CD14-positive monocyte (primary cell): ENCODE results near the gene SLIT3. TPM values are rescaled to one million over a fixed set of nuclear protein-coding genes. Genes with fewer than 3 reads are reported as not detected.

Experiments
- DNase-seq, 3 donors: peaks; one replicate each; pipeline ENCODE4 v3.0.0-alpha.2; 2011 to 2022
- H2AFZ ChIP-seq: 2 replicates; pipeline ENCODE4 v1.6.0; 2012; ENCODE audit warnings: mild to moderate bottlenecking, low read depth, low read length, inconsistent platforms; ENCODE audit not compliant: insufficient read depth, poor library complexity, severe bottlenecking
- H3K27ac ChIP-seq, 2 donors: 1 replicate in 1 of 2; 2 replicates in 1 of 2; pipeline ENCODE4 v1.5.1; 2012 to 2013; ENCODE audit warnings: low read length in 2 of 2, control low read depth in 1 of 2, inconsistent platforms in 1 of 2, low read depth in 1 of 2, mild to moderate bottlenecking in 1 of 2
- H3K27me3 ChIP-seq, 2 donors: one replicate each; pipeline versions ENCODE4 v1.6.0 to v1.6.1; 2011 to 2013; ENCODE audit warnings: low read length in 2 of 2; ENCODE audit not compliant: control insufficient read depth in 2 of 2, insufficient read depth in 2 of 2
- H3K36me3 ChIP-seq, 2 donors: replicated peaks in 1 of 2; 1 replicate in 1 of 2; 2 replicates in 1 of 2; pipeline versions ENCODE4 v1.5.1 to v1.6.1; 2012 to 2013; ENCODE audit warnings: low read length in 2 of 2, control low read depth in 1 of 2, inconsistent platforms in 1 of 2, mild to moderate bottlenecking in 1 of 2; ENCODE audit not compliant: insufficient read depth in 2 of 2, control insufficient read depth in 1 of 2
- H3K4me1 ChIP-seq, 2 donors: 1 replicate in 1 of 2; 2 replicates in 1 of 2; pipeline versions ENCODE4 v1.5.1 to v1.6.1; 2012 to 2013; ENCODE audit warnings: low read length in 2 of 2, control low read depth in 1 of 2, inconsistent platforms in 1 of 2, mild to moderate bottlenecking in 1 of 2, moderate library complexity in 1 of 2; ENCODE audit not compliant: insufficient read depth in 2 of 2, control insufficient read depth in 1 of 2
- H3K4me2 ChIP-seq: replicated peaks from 2 replicates; pipeline ENCODE3; 2012; ENCODE audit warnings: low read length, moderate library complexity, mild to moderate bottlenecking; ENCODE audit not compliant: poor library complexity, severe bottlenecking; ENCODE audit errors: extremely low read depth
- H3K4me3 ChIP-seq, 3 experiments: fragments of 200-600 bp in 1 of 3; sonication (generic) in 1 of 3; replicated peaks in 1 of 3; 1 replicate in 2 of 3; 2 replicates in 1 of 3; pipeline ENCODE4 v1.5.1; 2011 to 2013; ENCODE audit warnings: low read length in 3 of 3, mild to moderate bottlenecking in 3 of 3, control low read depth in 2 of 3, low read depth in 2 of 3, inconsistent platforms in 1 of 3, moderate library complexity in 1 of 3
- H3K79me2 ChIP-seq: 2 replicates; pipeline ENCODE4 v1.6.0; 2012; ENCODE audit warnings: mild to moderate bottlenecking, control low read depth, inconsistent platforms, low read length, moderate library complexity; ENCODE audit not compliant: insufficient read depth
- H3K9ac ChIP-seq: 2 replicates; pipeline ENCODE4 v1.6.0; 2017; ENCODE audit warnings: low read length, mild to moderate bottlenecking; ENCODE audit not compliant: insufficient read depth, poor library complexity, severe bottlenecking
- H3K9me3 ChIP-seq, 2 donors: replicated peaks in 1 of 2; 1 replicate in 1 of 2; 2 replicates in 1 of 2; pipeline versions ENCODE4 v1.5.1 to v1.6.1; 2012 to 2013; ENCODE audit warnings: low read length in 2 of 2, control low read depth in 1 of 2; ENCODE audit not compliant: control insufficient read depth in 1 of 2, insufficient read depth in 1 of 2
- H4K20me1 ChIP-seq: 2 replicates; pipeline ENCODE4 v1.6.0; 2012; ENCODE audit warnings: mild to moderate bottlenecking, low read length, control low read depth, moderate library complexity; ENCODE audit not compliant: insufficient read depth
- H3K27ac Mint-ChIP-seq, 7 donors: one replicate each; pipeline ENCODE4 v1.8.0; 2020; ENCODE audit warnings: mild to moderate bottlenecking in 7 of 7, mixed read lengths in 7 of 7, moderate library complexity in 6 of 7, inconsistent platforms in 2 of 7
- H3K27me3 Mint-ChIP-seq, 3 donors: one replicate each; pipeline ENCODE4 v1.8.0; 2021 to 2022; ENCODE audit warnings: low read depth in 3 of 3, mild to moderate bottlenecking in 3 of 3, mixed read lengths in 3 of 3, moderate library complexity in 3 of 3, inconsistent platforms in 1 of 3
- H3K36me3 Mint-ChIP-seq, 2 donors: one replicate each; pipeline ENCODE4 v1.8.0; 2020; ENCODE audit warnings: mixed read lengths in 2 of 2, inconsistent platforms in 1 of 2, mild to moderate bottlenecking in 1 of 2
- H3K4me1 Mint-ChIP-seq: one replicate; pipeline ENCODE4 v1.8.0; 2020; ENCODE audit warnings: mild to moderate bottlenecking, mixed read lengths
- H3K4me3 Mint-ChIP-seq, 2 donors: one replicate each; pipeline ENCODE4 v1.8.0; 2020; ENCODE audit warnings: mild to moderate bottlenecking in 2 of 2, mixed read lengths in 2 of 2, moderate library complexity in 1 of 2
- H3K9me3 Mint-ChIP-seq, 7 donors: one replicate each; pipeline ENCODE4 v1.8.0; 2020 to 2022; ENCODE audit warnings: mixed read lengths in 7 of 7, mild to moderate bottlenecking in 6 of 7, moderate library complexity in 6 of 7, inconsistent platforms in 2 of 7
- CTCF ChIP-seq: fragments of 200-600 bp; IDR thresholded peaks from one replicate; pipeline ENCODE4 v1.8.0; 2022; ENCODE audit warnings: antibody characterized with exemption, mild to moderate bottlenecking
- WGBS: methylation state at CpG from one replicate; pipeline ENCODE4 v1.1.5; 2013; ENCODE audit warnings: missing lambda C conversion rate; ENCODE audit not compliant: insufficient coverage; 5-methylcytosine and 5-hydroxymethylcytosine counted together
- intact Hi-C, 2 donors: fragments of 100-400 bp; cut with micrococcal nuclease; formaldehyde crosslinking; loops; one replicate each; pipeline versions ENCODE4 v1.15.0 to v1.15.1; 2023
- polyA plus RNA-seq, 3 donors: library from polyadenylated mRNA; depleted of rRNA in 1 of 3; unstranded in 2 of 3; stranded (reverse) in 1 of 3; fragments of 300-500 nt in 2 of 3; fragments of >200 nt in 1 of 3; fragmentation: Illumina TruSeq in 2 of 3; gene quantifications; 1 replicate in 2 of 3; 2 replicates in 1 of 3; pipeline ENCODE4 v1.2.3, GENCODE V29; 2012 to 2021

The SLIT3 gene
- polyA plus RNA-seq, 3 donors = not detected

GRCh38 chr5:168679515-168679920 lies 621.4 kb downstream of the SLIT3 start:
- Histone ChIP-seq H3K4me3 (no peak overlapping the region), H3K4me1 (peaks cover 5 to 6% of the 10 kb centered on the region in 2 donors), H3K27me3 (no peaks in the 10 kb centered on the region), H4K20me1 (no peaks in the 10 kb centered on the region), H3K79me2 (no peaks in the 10 kb centered on the region), H2AFZ (no peak overlapping the region), H3K4me2 (no peak overlapping the region), H3K27ac (no peak overlapping the region), H3K9me3 (no peaks in the 10 kb centered on the region), H3K36me3 (no peaks in the 10 kb centered on the region), H3K9ac (no peak overlapping the region)
- H3K27me3 Mint-ChIP-seq = peaks cover 0 to 3% (median 0%) of the 10 kb centered on the region in 3 donors
- H3K4me1 Mint-ChIP-seq = peaks cover 6% of the 10 kb centered on the region
- no peaks in the 10 kb centered on the region for H3K36me3 Mint-ChIP-seq
- TF ChIP-seq CTCF = peak; percentile 89
- no CpG with 5 or more reads among the region's 9 CpGs for WGBS
- intact Hi-C loops = loop anchor here in 1 of 2 donors (5.0 kb wide), 1 partner anchor 623 kb away; the partner anchor contains the start of gene SLIT3
- H3K9me3 Mint-ChIP-seq = peaks cover 0 to 2% (median 0%) of the 10 kb centered on the region in 7 donors
- no peak overlapping the region for H3K4me3 Mint-ChIP-seq
- no peak overlapping the region for H3K27ac Mint-ChIP-seq
- DNase-seq = peak; percentile 22 to 43 (median 36)

GRCh38 chr5:168676501-168676900 lies 624.4 kb downstream of the SLIT3 start:
- Histone ChIP-seq H3K36me3 (no peaks in the 10 kb centered on the region), H3K4me1 (no peaks in the 10 kb centered on the region), H3K27me3 (no peaks in the 10 kb centered on the region), H3K9ac (no peak overlapping the region), H3K9me3 (no peaks in the 10 kb centered on the region), H3K27ac (no peak overlapping the region), H3K4me2 (no peak overlapping the region), H2AFZ (no peak overlapping the region), H3K79me2 (no peaks in the 10 kb centered on the region), H3K4me3 (no peak overlapping the region), H4K20me1 (no peaks in the 10 kb centered on the region)
- intact Hi-C loops = loop anchor here in 1 of 2 donors (5.0 kb wide), 1 partner anchor 626 kb away; the partner anchor contains the start of gene SLIT3
- Mint-ChIP-seq H3K4me3 (no peak overlapping the region), H3K27me3 (peaks cover 0 to 3% (median 1%) of the 10 kb centered on the region in 3 donors), H3K36me3 (no peaks in the 10 kb centered on the region), H3K27ac (peak overlapping the region in 1 of 7 donors; percentile 20), H3K4me1 (no peaks in the 10 kb centered on the region), H3K9me3 (no peaks in the 10 kb centered on the region)
- no peak for DNase-seq
- TF ChIP-seq CTCF = no peak
- 83% methylated on average over 2 of the region's 4 CpGs for WGBS
